Neural cell (in vitro differentiated cells): ENCODE data around the gene JOSD2.

Source experiments
- EP300 ChIP-seq: fragments of 450-650 bp; conservative IDR thresholded peaks from 2 replicates; pipeline ENCODE4 v1.6.1; 2014; ENCODE audit warnings: antibody characterized with exemption, mild to moderate bottlenecking, moderate library complexity; ENCODE audit not compliant: poor library complexity, severe bottlenecking
- POLR2AphosphoS5 ChIP-seq: IDR thresholded peaks from 2 replicates; pipeline ENCODE4 v1.6.1; 2012
- RAD21 ChIP-seq: fragments of 450-650 bp; conservative IDR thresholded peaks from 2 replicates; pipeline ENCODE4 v1.6.1; 2014; ENCODE audit warnings: antibody characterized with exemption, mild to moderate bottlenecking, moderate library complexity
- TAF1 ChIP-seq: IDR thresholded peaks from 2 replicates; pipeline ENCODE4 v1.6.1; 2012; ENCODE audit warnings: low read depth
- TF ChIP-seq, protein P1 (sequence below): fragments of 450-650 bp; IDR thresholded peaks from 2 replicates; pipeline ENCODE4 v1.5.1; 2014; ENCODE audit warnings: antibody characterized with exemption, mild to moderate bottlenecking, moderate library complexity; ENCODE audit not compliant: poor library complexity, severe bottlenecking
- TF ChIP-seq, protein P2 (sequence below): IDR thresholded peaks from 2 replicates; pipeline ENCODE4 v1.6.1; 2012; ENCODE audit warnings: borderline replicate concordance

- TF ChIP-seq, protein P1, sequence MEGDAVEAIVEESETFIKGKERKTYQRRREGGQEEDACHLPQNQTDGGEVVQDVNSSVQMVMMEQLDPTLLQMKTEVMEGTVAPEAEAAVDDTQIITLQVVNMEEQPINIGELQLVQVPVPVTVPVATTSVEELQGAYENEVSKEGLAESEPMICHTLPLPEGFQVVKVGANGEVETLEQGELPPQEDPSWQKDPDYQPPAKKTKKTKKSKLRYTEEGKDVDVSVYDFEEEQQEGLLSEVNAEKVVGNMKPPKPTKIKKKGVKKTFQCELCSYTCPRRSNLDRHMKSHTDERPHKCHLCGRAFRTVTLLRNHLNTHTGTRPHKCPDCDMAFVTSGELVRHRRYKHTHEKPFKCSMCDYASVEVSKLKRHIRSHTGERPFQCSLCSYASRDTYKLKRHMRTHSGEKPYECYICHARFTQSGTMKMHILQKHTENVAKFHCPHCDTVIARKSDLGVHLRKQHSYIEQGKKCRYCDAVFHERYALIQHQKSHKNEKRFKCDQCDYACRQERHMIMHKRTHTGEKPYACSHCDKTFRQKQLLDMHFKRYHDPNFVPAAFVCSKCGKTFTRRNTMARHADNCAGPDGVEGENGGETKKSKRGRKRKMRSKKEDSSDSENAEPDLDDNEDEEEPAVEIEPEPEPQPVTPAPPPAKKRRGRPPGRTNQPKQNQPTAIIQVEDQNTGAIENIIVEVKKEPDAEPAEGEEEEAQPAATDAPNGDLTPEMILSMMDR, result peak; percentile 27
- TF ChIP-seq POLR2AphosphoS5 (peak; percentile 77), TAF1 (no peak), EP300 (no peak), RAD21 (peak; percentile 49)
- TF ChIP-seq, protein P2, sequence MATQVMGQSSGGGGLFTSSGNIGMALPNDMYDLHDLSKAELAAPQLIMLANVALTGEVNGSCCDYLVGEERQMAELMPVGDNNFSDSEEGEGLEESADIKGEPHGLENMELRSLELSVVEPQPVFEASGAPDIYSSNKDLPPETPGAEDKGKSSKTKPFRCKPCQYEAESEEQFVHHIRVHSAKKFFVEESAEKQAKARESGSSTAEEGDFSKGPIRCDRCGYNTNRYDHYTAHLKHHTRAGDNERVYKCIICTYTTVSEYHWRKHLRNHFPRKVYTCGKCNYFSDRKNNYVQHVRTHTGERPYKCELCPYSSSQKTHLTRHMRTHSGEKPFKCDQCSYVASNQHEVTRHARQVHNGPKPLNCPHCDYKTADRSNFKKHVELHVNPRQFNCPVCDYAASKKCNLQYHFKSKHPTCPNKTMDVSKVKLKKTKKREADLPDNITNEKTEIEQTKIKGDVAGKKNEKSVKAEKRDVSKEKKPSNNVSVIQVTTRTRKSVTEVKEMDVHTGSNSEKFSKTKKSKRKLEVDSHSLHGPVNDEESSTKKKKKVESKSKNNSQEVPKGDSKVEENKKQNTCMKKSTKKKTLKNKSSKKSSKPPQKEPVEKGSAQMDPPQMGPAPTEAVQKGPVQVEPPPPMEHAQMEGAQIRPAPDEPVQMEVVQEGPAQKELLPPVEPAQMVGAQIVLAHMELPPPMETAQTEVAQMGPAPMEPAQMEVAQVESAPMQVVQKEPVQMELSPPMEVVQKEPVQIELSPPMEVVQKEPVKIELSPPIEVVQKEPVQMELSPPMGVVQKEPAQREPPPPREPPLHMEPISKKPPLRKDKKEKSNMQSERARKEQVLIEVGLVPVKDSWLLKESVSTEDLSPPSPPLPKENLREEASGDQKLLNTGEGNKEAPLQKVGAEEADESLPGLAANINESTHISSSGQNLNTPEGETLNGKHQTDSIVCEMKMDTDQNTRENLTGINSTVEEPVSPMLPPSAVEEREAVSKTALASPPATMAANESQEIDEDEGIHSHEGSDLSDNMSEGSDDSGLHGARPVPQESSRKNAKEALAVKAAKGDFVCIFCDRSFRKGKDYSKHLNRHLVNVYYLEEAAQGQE, result peak; percentile 42
Observed at GRCh38 chr19:50511069-50511822, at the start of gene JOSD2.
